ENCODE results near the gene ACTMAP. TPM values are rescaled to one million over a fixed set of nuclear protein-coding genes. Genes with fewer than 3 reads are reported as not detected.
A peak's percentile ranks its signal among the peaks of the same experiment; 100 is the strongest.

The ACTMAP gene
- total and polyA plus RNA-seq, 9 of the 15 experiments (the other 6 are each of a cell fraction or from before 2014, with no cell fraction given) = 1.7 to 16.6 (median 4.9) TPM

- TF ChIP-seq ARID3B (CRISPR knock-in tag; IDR thresholded peaks at IDR 0.05; ENCODE audit: borderline replicate concordance) (no peak), ZBTB40 (IDR thresholded peaks at IDR 0.05) (peak; percentile 72), ZBTB40 (CRISPR knock-in tag; IDR thresholded peaks at IDR 0.05) (no peak), ZNF253 (CRISPR knock-in tag; conservative IDR thresholded peaks at IDR 0.05) (no peak), GABPA (tag; conservative IDR thresholded peaks at IDR 0.05; ENCODE audit: low read depth) (peak; percentile 85), CBX2 (IDR thresholded peaks at IDR 0.05; ENCODE audit: insufficient read depth, low read length, poor library complexity, severe bottlenecking) (no peak)
These were observed at the start of gene ACTMAP (continued) for GRCh38 chr19:40750058-40750873.

All from K562 (cell line).